ENCODE measurements around the gene RHBDF1. TPM values are rescaled to one million over a fixed set of nuclear protein-coding genes. Genes with fewer than 3 reads are reported as not detected.
A peak's percentile ranks its signal among the peaks of the same experiment; 100 is the strongest.

The RHBDF1 gene
- total and polyA plus RNA-seq, 2 of the 13 experiments (the other 11 are each of a cell fraction or from before 2014, with no cell fraction given), result 5.4 to 26.9 TPM

- TF ChIP-seq REST (IDR thresholded peaks at IDR 0.05; ENCODE audit: borderline replicate concordance in 1 of 2, low read depth in 1 of 2, low read length in 2 of 2) (no peak), GATAD2A (CRISPR knock-in tag; IDR thresholded peaks at IDR 0.05) (no peak), IRF9 (CRISPR knock-in tag; IDR thresholded peaks at IDR 0.05; ENCODE audit: borderline replicate concordance) (no peak), ZNF563 (CRISPR knock-in tag; IDR thresholded peaks at IDR 0.05) (0 out of 2 replicates have a peak, but pooled peaks have one; percentile 50), HNF1A (IDR thresholded peaks at IDR 0.05; ENCODE audit: low read depth) (no peak), HNF1A (CRISPR knock-in tag; IDR thresholded peaks at IDR 0.05; ENCODE audit: borderline replicate concordance) (no peak), PBX3 (CRISPR knock-in tag; IDR thresholded peaks at IDR 0.05; ENCODE audit: borderline replicate concordance) (no peak), HDAC2 (CRISPR knock-in tag; IDR thresholded peaks at IDR 0.05) (peak; percentile 50; the same call in 1 of the 2 replicates), SNAPC4 (CRISPR knock-in tag; IDR thresholded peaks at IDR 0.05) (no peak), ZNF20 (CRISPR knock-in tag; IDR thresholded peaks at IDR 0.05) (no peak), IKZF1 (IDR thresholded peaks at IDR 0.05) (no peak), ZNF614 (CRISPR knock-in tag; IDR thresholded peaks at IDR 0.05; ENCODE audit: borderline replicate concordance) (no peak)
Measured at GRCh38 chr16:72561-73548, at the start of gene RHBDF1 (continued).

All from HepG2 (cell line).